SU-DHL-6 (cell line): ENCODE data around the gene ST6GAL1.

Experiments
- CTCF ChIP-seq: fragments of 200-600 bp; sonication (generic); IDR thresholded peaks from one replicate; pipeline ENCODE4 v1.5.1; 2017; ENCODE audit warnings: antibody characterized with exemption, mild to moderate bottlenecking, low read length, moderate library complexity; ENCODE audit not compliant: insufficient read depth, poor library complexity, severe bottlenecking
- EZH2phosphoT487 ChIP-seq: fragments of 200-600 bp; sonication (generic), shearing (Covaris generic); conservative IDR thresholded peaks from 2 replicates; pipeline ENCODE4 v1.6.1; 2018; ENCODE audit warnings: mild to moderate bottlenecking, antibody characterized with exemption, low read length, moderate library complexity, mixed read lengths

GRCh38 chr3:187036394-187036793 lies 106.1 kb downstream of the ST6GAL1 start:
- TF ChIP-seq EZH2phosphoT487 (no peak), CTCF (no peak)
